ENCODE measurements around the gene ARV1. TPM values are rescaled to one million over a fixed set of nuclear protein-coding genes. Genes with fewer than 3 reads are reported as not detected.

Gene ARV1
- 24.3 to 26.8 TPM (median 25.1 TPM) in 5 replicates for total RNA-seq (2022; extraction: Qiagen RNA extraction)

DNA sequence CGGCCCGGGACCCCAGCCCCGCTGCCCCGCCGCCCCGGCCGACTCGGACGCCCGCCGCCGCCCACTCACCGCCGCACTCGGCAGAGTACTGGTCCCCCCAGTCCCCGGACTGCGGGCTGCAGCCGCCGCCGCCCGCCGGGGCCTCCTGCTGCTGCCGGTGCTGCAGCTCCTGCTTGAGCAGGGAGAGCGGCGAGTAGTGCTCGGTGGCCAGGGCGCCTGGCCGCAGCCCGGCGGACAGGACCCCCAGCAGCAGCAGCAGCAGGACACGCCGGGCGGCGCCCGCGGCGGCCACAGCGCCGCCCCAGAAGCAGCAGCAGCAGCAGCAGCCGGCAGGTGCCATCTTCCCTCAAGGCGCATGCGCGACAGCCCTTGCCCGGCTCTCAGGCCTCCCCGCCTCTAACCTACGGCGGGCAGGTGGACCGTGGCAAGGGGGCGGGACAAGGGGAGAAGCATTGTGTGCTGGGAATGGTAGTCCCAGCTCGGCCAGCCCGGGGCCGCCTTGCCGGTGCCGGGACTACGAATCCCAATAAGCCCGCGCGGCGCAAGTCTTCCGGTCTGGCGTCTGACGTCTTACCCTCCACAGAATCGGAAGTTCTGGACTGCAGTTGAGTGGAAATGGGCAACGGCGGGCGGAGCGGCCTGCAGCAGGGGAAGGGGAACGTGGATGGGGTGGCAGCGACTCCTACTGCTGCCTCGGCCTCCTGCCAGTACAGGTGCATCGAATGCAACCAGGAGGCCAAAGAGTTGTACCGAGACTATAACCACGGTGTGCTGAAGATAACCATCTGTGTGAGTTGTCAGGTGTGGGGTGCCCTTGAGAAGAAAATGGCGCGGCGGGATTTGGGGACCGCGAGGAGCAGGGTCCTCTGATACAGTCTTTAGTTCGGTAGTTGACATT is at the start of gene ARV1, which contains the start of gene TTC13:
Gene ARV1 (plus strand): TSS at position 604 of the 898 bp plus-strand sequence. CDS start 12 bp downstream, at position 616.
Gene TTC13 (minus strand): TSS at position 371 of the 898 bp plus-strand sequence. CDS start 31 bp downstream, at position 340.

DNA sequence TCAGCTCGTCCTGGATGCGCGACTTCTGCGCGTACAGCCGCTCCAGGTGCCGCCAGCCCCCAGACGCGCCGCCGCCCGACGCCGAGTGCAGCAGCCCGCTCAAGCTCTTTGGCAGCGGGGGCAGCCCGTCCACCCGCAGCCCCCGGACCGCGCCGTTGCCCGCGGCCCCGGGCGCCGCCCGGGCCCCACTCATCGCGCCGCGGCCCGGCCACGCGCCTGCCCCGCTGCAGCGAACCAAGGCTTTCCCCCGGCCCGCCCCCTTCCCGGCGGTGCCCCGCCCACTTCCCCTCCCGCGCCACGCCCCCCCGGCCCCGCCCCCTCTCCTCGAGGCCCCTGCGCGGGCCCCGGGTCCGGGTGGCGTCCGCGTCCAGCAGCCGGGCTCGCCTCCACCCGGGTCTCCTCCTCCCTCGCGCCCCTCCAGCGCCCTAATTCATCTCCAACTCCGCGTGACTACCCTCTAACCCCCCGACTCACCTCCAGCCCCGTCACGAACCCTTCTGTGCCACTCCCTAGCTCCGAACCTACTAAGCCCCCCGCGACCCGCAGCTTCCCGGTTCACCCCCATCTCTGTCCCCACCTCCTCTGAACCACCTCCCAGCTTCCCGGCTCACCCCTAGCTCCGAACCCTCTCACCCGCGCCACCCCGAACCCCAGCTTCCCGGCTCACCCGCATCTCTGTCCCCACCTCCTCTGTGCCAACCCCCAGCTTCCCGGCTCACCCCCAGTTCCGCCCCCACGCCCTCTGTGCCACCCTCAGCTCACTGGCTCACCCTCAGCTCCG is 61.3 kb downstream of the ARV1 start, which contains the start of gene FAM89A:
Gene FAM89A (minus strand): TSS at position 236 of the 781 bp plus-strand sequence. CDS start 43 bp downstream, at position 193.

Other genes with a start within 250 kb of the ARV1 start
- gene CAPN9, start 231.7 kb upstream of the ARV1 start, total RNA-seq (2022; extraction: Qiagen RNA extraction), result not detected in 5 replicates
- 17.0 to 19.6 TPM (median 19.2 TPM) in 5 replicates for gene C1orf198, start 110.6 kb upstream of the ARV1 start, total RNA-seq (2022; extraction: Qiagen RNA extraction)
- gene TTC13, start 233 bp upstream of the ARV1 start, total RNA-seq (2022; extraction: Qiagen RNA extraction), result 8.0 to 10.5 TPM (median 9.2 TPM) in 5 replicates
- gene FAM89A, start 61.2 kb downstream of the ARV1 start, total RNA-seq (2022; extraction: Qiagen RNA extraction), result 11.2 to 17.9 TPM (median 15.9 TPM) in 5 replicates
- 0.12 to 0.19 TPM (median 0.14 TPM) in 5 replicates for gene TRIM67, start 183.0 kb downstream of the ARV1 start, total RNA-seq (2022; extraction: Qiagen RNA extraction)